ENCODE measurements around the gene ARHGAP10.

GRCh38 chr4:147801820-147802219, 69.9 kb downstream of the ARHGAP10 start:
- TF ChIP-seq CTCF (IDR thresholded peaks at IDR 0.05) (no peak), POLR2A (IDR thresholded peaks at IDR 0.05; ENCODE audit: low read depth) (no peak), EP300 (IDR thresholded peaks at IDR 0.05) (no peak)

Data from esophagus muscularis mucosa (tissue), 4 donors.